Bronchial smooth muscle cell (primary cell): ENCODE measurements around the gene MPZ. TPM values are rescaled to one million over a fixed set of nuclear protein-coding genes. Genes with fewer than 3 reads are reported as not detected.

Source experiments
- total RNA-seq: library from RNA; depleted of rRNA; stranded (reverse); fragments of >200 nt; gene quantifications from 2 replicates; pipeline ENCODE4 v1.2.1, GENCODE V29; 2014

The MPZ gene
- total RNA-seq, result 0.77 and 1.4 TPM in 2 replicates

DNA sequence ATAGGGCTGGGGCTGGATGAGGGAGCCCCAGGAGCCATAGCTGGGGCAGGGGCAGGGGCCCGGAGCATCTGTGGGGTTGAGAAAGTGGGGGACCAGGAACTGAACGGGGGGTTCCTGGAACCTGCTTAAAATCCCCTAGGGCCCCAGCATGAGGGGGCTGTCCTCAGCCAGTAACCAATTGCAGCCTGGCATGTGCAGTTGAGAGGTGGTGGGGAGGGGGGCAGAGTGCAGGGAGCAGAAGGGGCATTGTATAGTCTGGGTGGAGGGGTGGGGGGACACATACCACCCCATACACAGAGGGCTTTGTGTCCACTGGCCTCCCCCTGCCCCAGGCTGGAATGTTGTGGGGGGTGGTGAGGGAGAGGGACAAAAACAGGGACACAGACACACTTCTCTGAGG, at the start of gene MPZ:
TSS of gene MPZ (minus strand) at position 101 of the 400 bp plus-strand sequence. CDS start at position 38, 63 bp downstream.

DNA sequence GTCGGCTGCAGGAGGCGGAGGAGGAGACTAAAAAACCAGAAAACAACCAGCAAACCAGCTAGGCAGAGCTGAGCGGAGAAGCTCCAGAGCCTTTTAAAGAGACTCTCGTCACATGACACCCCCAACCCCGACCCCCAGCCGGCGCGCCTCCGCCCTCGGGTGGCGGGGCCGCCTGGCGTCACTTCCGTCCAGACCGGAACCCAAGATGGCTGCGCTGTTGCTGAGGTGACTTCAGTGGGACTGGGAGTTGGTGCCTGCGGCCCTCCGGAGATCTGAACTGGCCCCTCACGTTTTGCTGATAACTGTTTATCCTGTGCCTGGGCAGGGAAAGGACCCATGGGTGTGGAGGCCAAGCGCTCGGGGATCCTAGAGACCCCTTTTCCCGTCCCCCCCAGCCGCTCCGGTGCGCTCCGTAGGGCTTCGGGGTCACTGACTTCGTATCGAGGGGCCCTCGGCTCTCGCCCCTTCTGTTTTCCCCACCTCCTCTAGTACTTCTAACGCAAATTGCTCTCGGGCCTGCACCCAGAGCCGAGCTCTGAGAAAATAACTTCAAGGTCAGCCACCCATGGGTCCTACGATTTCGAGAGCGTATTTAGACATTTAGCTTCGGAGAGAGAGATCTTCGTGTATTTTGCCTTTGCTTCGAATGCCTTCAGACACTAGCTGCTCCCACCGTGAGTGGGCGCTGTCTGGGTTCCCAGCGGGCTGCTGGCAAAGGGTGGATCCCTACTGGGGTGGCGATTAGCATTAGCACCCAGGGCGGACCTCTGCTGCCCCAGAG, 4.6 kb upstream of the MPZ start, which contains the start of gene SDHC:
TSS of gene SDHC (plus strand) at position 181 of the 781 bp plus-strand sequence. CDS start at position 206, 25 bp downstream.

DNA sequence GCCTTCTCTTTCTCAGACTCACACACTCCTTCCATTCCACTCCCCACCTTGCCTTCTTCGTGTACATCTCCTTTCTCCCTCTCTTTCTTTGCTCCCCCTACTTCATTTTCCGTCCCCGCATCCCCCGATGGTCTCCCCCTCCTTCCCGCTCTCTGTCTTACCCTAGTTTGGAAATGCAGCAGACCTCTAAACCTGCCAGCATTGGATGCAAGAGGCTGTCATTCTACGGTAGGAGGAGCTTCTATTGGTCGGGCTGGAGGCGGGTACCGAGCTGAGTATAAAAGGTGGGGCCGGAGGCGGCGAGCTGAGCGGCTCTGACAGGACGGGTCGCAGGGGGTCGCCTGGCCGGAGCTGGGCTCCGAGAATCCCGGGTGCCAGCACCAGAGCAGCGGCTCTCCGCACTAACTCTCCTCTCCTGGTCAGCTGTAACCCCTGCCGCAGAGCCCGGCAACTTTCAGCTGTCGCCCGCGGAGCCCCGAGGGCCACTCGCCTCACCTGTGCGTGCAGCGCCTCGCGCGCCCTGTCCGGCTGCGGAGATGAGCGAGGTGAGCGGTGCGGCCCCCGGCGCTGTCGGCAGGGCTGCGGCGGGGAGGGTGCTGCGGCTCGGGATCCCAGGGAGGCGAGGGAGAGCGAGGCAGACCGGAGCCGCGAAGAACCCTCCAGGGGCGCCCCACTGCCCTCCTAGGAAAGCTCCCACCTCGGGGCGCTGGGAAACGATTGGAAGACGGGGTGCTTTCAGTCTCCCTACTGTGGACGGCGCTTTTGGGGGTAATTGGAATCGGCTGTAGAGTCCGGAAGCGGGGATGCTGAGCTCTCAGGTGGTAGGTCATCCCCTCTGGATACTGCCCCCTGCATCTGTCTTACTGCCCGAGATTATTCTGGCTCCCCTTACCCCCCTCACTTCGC, 51.1 kb downstream of the MPZ start, which contains the start of gene PCP4L1:
TSS of gene PCP4L1 (plus strand) at position 307 of the 906 bp plus-strand sequence. CDS start at position 537, 230 bp downstream.

Other genes with a start within 250 kb of the MPZ start
- under 0.01 and 0.09 TPM in 2 replicates for gene ARHGAP30, start 240.1 kb downstream of the MPZ start, total RNA-seq
- under 0.01 and 0.34 TPM in 2 replicates for gene NECTIN4, start 220.4 kb downstream of the MPZ start, total RNA-seq
- 2.0 and 2.3 TPM in 2 replicates for gene KLHDC9, start 211.6 kb downstream of the MPZ start, total RNA-seq
- gene PFDN2, start 191.9 kb downstream of the MPZ start, total RNA-seq, result 49.8 and 54.0 TPM in 2 replicates
- 22.0 and 22.2 TPM in 2 replicates for gene NIT1, start 191.9 kb downstream of the MPZ start, total RNA-seq
- gene DEDD, start 177.3 kb downstream of the MPZ start, total RNA-seq, result 20.3 and 35.1 TPM in 2 replicates
- gene UFC1, start 156.0 kb downstream of the MPZ start, total RNA-seq, result 148 and 210 TPM in 2 replicates
- 4.8 and 5.5 TPM in 2 replicates for gene USP21, start 150.5 kb downstream of the MPZ start, total RNA-seq
- 8.9 and 12.6 TPM in 2 replicates for gene PPOX, start 143.5 kb downstream of the MPZ start, total RNA-seq
- gene B4GALT3, start 132.5 kb downstream of the MPZ start, total RNA-seq, result 9.9 and 11.3 TPM in 2 replicates
- gene ADAMTS4, start 110.9 kb downstream of the MPZ start, total RNA-seq, result 1.1 and 1.4 TPM in 2 replicates
- 196 and 209 TPM in 2 replicates for gene NDUFS2, start 107.6 kb downstream of the MPZ start, total RNA-seq
- not detected in 2 replicates for gene FCER1G, start 94.7 kb downstream of the MPZ start, total RNA-seq
- gene APOA2, start 86.3 kb downstream of the MPZ start, total RNA-seq, result not detected in 2 replicates
- gene TOMM40L, start 83.9 kb downstream of the MPZ start, total RNA-seq, result 9.0 and 10.9 TPM in 2 replicates
- gene NR1I3, start 71.8 kb downstream of the MPZ start, total RNA-seq, result not detected in 2 replicates
- gene PCP4L1, start 51.2 kb downstream of the MPZ start, total RNA-seq, result not detected in 2 replicates
- gene SDHC, start 4.4 kb upstream of the MPZ start, total RNA-seq, result 17.0 and 23.4 TPM in 2 replicates
- not detected in 2 replicates for gene CFAP126, start 57.9 kb upstream of the MPZ start, total RNA-seq
- gene FCGR2A, start 195.5 kb upstream of the MPZ start, total RNA-seq, result 2.5 and 3.0 TPM in 2 replicates
- gene HSPA6, start 214.6 kb upstream of the MPZ start, total RNA-seq, result 4.4 and 8.4 TPM in 2 replicates
- gene FCGR3A, start 239.8 kb upstream of the MPZ start, total RNA-seq, result not detected in 2 replicates